HepG2 (cell line): ENCODE data around the gene HMCN1. TPM values are rescaled to one million over a fixed set of nuclear protein-coding genes. Genes with fewer than 3 reads are reported as not detected.

Source experiments
- ATAC-seq: fragments of 200-7000 bp; cut with Tn5 transposase; 3 replicates; pipeline ENCODE4 v1.9.1; 2020; ENCODE audit warnings: mild to moderate bottlenecking, moderate library complexity
- BruUV-seq: library from RNA; stranded (reverse); fragments of 400-500 nt; replicated peaks from 2 replicates; lab custom pipeline; 2021; lab: Mats Ljungman, UMichigan
- CTCF ChIA-PET: fragments of 300-600 bp; formaldehyde crosslinking; extraction: SDS; loops from one replicate; lab custom pipeline; 2021; ENCODE audit warnings: low total read pairs, inconsistent platforms, low intra/inter-chr PET ratio; lab: Yijun Ruan, JAX
- POLR2A ChIA-PET: fragments of 350-600 bp; sonication (Branson Sonifier 250); formaldehyde crosslinking; loops from one replicate; lab custom pipeline; 2020; ENCODE audit warnings: antibody characterized with exemption, inconsistent platforms; lab: Yijun Ruan, JAX
- DNase-seq: peaks from one replicate; pipeline ENCODE4 v3.0.0-alpha.2; 2015; ENCODE audit warnings: low spot score
- FAIRE-seq: peaks from 3 replicates; lab custom pipeline; 2011; peaks lifted over from hg19 to GRCh38; lab: Jason Lieb, UNC
- H2AFZ ChIP-seq: one replicate; pipeline ENCODE4 v1.6.1; 2011; ENCODE audit warnings: low read length, inconsistent platforms
- H3K27ac ChIP-seq: fragments of 300-600 bp; 3 replicates; pipeline ENCODE4 v1.8.0; 2011; ENCODE audit warnings: mixed run types, mild to moderate bottlenecking, mixed read lengths, low read length, inconsistent platforms; ENCODE audit not compliant: insufficient read depth; ENCODE audit errors: extremely low read length
- H3K27me3 ChIP-seq, 2 experiments: fragments of 200-600 bp in 1 of 2; 2 replicates in 1 of 2; 3 replicates in 1 of 2; pipeline versions ENCODE4 v1.6.0 to v1.8.0; 2011; ENCODE audit warnings: low read length in 2 of 2, mild to moderate bottlenecking in 2 of 2, moderate library complexity in 2 of 2, inconsistent platforms in 1 of 2; ENCODE audit not compliant: insufficient read depth in 2 of 2, control insufficient read depth in 1 of 2
- H3K36me3 ChIP-seq, 2 experiments: fragments of 200-600 bp in 1 of 2; replicated peaks in 1 of 2; 2 replicates in 1 of 2; 3 replicates in 1 of 2; pipeline versions ENCODE4 v1.5.1 to v1.8.0; 2011; ENCODE audit warnings: low read length in 2 of 2, inconsistent platforms in 1 of 2; ENCODE audit not compliant: insufficient read depth in 2 of 2, control insufficient read depth in 1 of 2
- H3K4me1 ChIP-seq: 2 replicates; pipeline ENCODE4 v1.5.1; 2012; ENCODE audit warnings: low read length, inconsistent platforms; ENCODE audit not compliant: insufficient read depth
- H3K4me2 ChIP-seq: 2 replicates; pipeline ENCODE4 v1.6.0; 2011; ENCODE audit warnings: low read depth, low read length, inconsistent platforms
- H3K4me3 ChIP-seq, 3 experiments: fragments of 200-600 bp in 1 of 3; sonication (generic), shearing (Covaris generic) in 1 of 3; replicated peaks in 1 of 3; 2 replicates each; pipeline ENCODE4 v1.5.1; 2011 to 2016; ENCODE audit warnings: low read length in 3 of 3, inconsistent platforms in 2 of 3, low read depth in 2 of 3, mild to moderate bottlenecking in 2 of 3, control low read depth in 1 of 3, mixed read lengths in 1 of 3; ENCODE audit not compliant: insufficient read depth in 1 of 3
- H3K79me2 ChIP-seq: one replicate; pipeline ENCODE4 v1.6.1; 2011; ENCODE audit warnings: low read length, inconsistent platforms; ENCODE audit not compliant: insufficient read depth
- H3K9ac ChIP-seq: 2 replicates; pipeline ENCODE4 v1.6.0; 2011; ENCODE audit warnings: mild to moderate bottlenecking, low read depth, low read length, inconsistent platforms; ENCODE audit not compliant: insufficient read depth
- H3K9me3 ChIP-seq: 2 replicates; pipeline ENCODE4 v1.5.1; 2012; ENCODE audit warnings: mild to moderate bottlenecking, low read length
- H4K20me1 ChIP-seq: 2 replicates; pipeline ENCODE4 v1.6.0; 2011; ENCODE audit warnings: inconsistent platforms, mild to moderate bottlenecking, low read length, moderate library complexity; ENCODE audit not compliant: insufficient read depth
- ATF1 ChIP-seq: IDR thresholded peaks from 2 replicates; pipeline ENCODE4 v1.6.1; 2016; ENCODE audit warnings: mild to moderate bottlenecking, control low read depth
- ETV5 ChIP-seq: IDR thresholded peaks from 2 replicates; pipeline ENCODE4 v1.6.1; 2018; ENCODE audit warnings: missing biosample characterization, missing genetic modification reagents, inconsistent platforms, borderline replicate concordance
- KDM2A ChIP-seq: sonication (generic); formaldehyde crosslinking; IDR thresholded peaks from 2 replicates; pipeline ENCODE4 v1.4.0; 2020; ENCODE audit warnings: low read depth, missing genetic modification reagents, borderline replicate concordance
- MIXL1 ChIP-seq: IDR thresholded peaks from 2 replicates; pipeline ENCODE4 v1.6.1; 2016
- NBN ChIP-seq: fragments of 450-650 bp; conservative IDR thresholded peaks from 2 replicates; pipeline ENCODE4 v1.6.1; 2017
- SMAD3 ChIP-seq: sonication (generic); formaldehyde crosslinking; IDR thresholded peaks from 2 replicates; pipeline ENCODE4 v1.4.0; 2020; ENCODE audit warnings: missing genetic modification reagents
- SNAI1 ChIP-seq: sonication (generic); formaldehyde crosslinking; IDR thresholded peaks from 2 replicates; pipeline ENCODE4 v1.5.0; 2020; ENCODE audit warnings: mild to moderate bottlenecking, missing genetic modification reagents, borderline replicate concordance
- ZNF207 ChIP-seq: fragments of 450-650 bp; IDR thresholded peaks from 2 replicates; pipeline ENCODE4 v1.6.1; 2016; ENCODE audit warnings: antibody characterized with exemption, borderline replicate concordance
- ZNF557 ChIP-seq: sonication (generic); formaldehyde crosslinking; IDR thresholded peaks from 2 replicates; pipeline ENCODE4 v1.4.0; 2020; ENCODE audit warnings: missing genetic modification reagents
- ZNF629 ChIP-seq: sonication (generic); formaldehyde crosslinking; conservative IDR thresholded peaks from 2 replicates; pipeline ENCODE4 v1.5.0; 2020; ENCODE audit warnings: missing genetic modification reagents
- WGBS: methylation state at CpG from one replicate; pipeline ENCODE4 v1.1.6; 2017; ENCODE audit warnings: low lambda C conversion rate; 5-methylcytosine and 5-hydroxymethylcytosine counted together
- in situ Hi-C: cut with HindIII; loops from 2 replicates; pipeline ENCODE4 v1.10.0; 2017; ENCODE audit warnings: low pct_unique_long_range_greater_than_20kb; ENCODE audit not compliant: extremely low pct_ligation_motif_present
- intact Hi-C: fragments of 100-400 bp; cut with micrococcal nuclease; formaldehyde crosslinking; loops from one replicate; pipeline ENCODE4 v1.10.0; 2022; ENCODE audit not compliant: unreplicated experiment
- polyA plus RNA-seq, 8 experiments: library from polyadenylated mRNA; depleted of rRNA in 3 of 8; stranded (reverse) in 7 of 8; unstranded in 1 of 8; fragments of >200 nt; fragmentation: Illumina TruSeq in 4 of 8; extraction: Trizol in 4 of 8; gene quantifications; 2 replicates each; pipeline versions ENCODE4 v1.2.1 to v1.2.3, GENCODE V29; 2011 to 2016; ENCODE audit warnings: low read depth in 4 of 8, missing spikeins in 1 of 8, mixed read lengths in 1 of 8; ENCODE audit not compliant: insufficient read depth in 1 of 8
- total RNA-seq, 5 experiments: library from RNA; depleted of rRNA; stranded (reverse); fragments of >200 nt; fragmentation: Illumina TruSeq; extraction: Trizol; gene quantifications; 2 replicates each; pipeline ENCODE4 v1.2.3, GENCODE V29; 2016; ENCODE audit warnings: low read depth in 1 of 5
- TF ChIP-seq, protein P1 (sequence below): sonication (generic); formaldehyde crosslinking; IDR thresholded peaks from 2 replicates; pipeline ENCODE4 v1.5.0; 2020; ENCODE audit warnings: mild to moderate bottlenecking, missing genetic modification reagents, borderline replicate concordance
- TF ChIP-seq, protein P2 (sequence below): sonication (generic); formaldehyde crosslinking; IDR thresholded peaks from 2 replicates; pipeline ENCODE4 v1.4.0; 2020; ENCODE audit warnings: missing genetic modification reagents
- TF ChIP-seq, protein P3 (sequence below): sonication (generic); formaldehyde crosslinking; IDR thresholded peaks from 2 replicates; pipeline ENCODE4 v1.4.0; 2020; ENCODE audit warnings: missing genetic modification reagents, borderline replicate concordance
- TF ChIP-seq, protein P4 (sequence below): IDR thresholded peaks from 2 replicates; pipeline ENCODE4 v1.6.1; 2016
- TF ChIP-seq, protein P5 (sequence below): sonication (generic); formaldehyde crosslinking; IDR thresholded peaks from 2 replicates; pipeline ENCODE4 v1.5.0; 2020; ENCODE audit warnings: missing genetic modification reagents, mild to moderate bottlenecking, borderline replicate concordance
- TF ChIP-seq, protein P6 (sequence below): sonication (generic); formaldehyde crosslinking; IDR thresholded peaks from 2 replicates; pipeline ENCODE4 v1.4.0; 2020; ENCODE audit warnings: low read depth, mild to moderate bottlenecking, missing genetic modification reagents

Gene HMCN1
- total and polyA plus RNA-seq, 2 of the 13 experiments (the other 11 are each of a cell fraction or from before 2014, with no cell fraction given), result 0.03 TPM; not detected in 1

DNA sequence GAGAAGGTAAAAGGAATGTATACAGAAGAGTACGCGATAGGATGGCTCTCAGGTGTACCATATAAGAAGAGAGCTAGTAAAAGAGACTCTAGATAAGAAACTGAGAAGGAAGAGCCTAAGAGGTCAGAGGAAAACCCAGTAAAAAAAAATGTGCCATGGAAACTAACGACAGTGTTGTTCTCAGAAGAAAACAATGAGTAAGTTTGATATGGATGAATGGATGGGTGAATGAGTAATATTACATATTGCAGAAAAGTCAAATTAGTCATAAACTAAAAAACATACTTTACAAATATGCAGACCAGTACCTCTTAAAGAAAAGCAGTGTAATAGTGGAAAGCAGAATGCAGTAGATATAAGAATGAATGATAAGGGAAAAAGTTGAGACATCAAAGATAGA, 316.2 kb downstream of the HMCN1 start:
- H3K4me2 ChIP-seq, result no peak overlapping the region
- WGBS, result 23% methylated on average over 3 of the region's 3 CpGs
- no peak overlapping the region for H2AFZ ChIP-seq
- H3K27ac ChIP-seq, result no peak overlapping the region
- intact Hi-C loops (no loop called here), in situ Hi-C loops (no loop called here)
- ChIA-PET POLR2A (no interaction called here), CTCF (no interaction called here)
- H3K9me3 ChIP-seq, result no peaks in the 10 kb centered on the region
- H3K27me3 ChIP-seq, result no peaks in the 10 kb centered on the region
- no peaks in the 10 kb centered on the region for H4K20me1 ChIP-seq
- H3K4me3 ChIP-seq, result no peak overlapping the region
- H3K9ac ChIP-seq, result no peak overlapping the region
- no peaks in the 10 kb centered on the region for H3K36me3 ChIP-seq
- TF ChIP-seq, protein P1, sequence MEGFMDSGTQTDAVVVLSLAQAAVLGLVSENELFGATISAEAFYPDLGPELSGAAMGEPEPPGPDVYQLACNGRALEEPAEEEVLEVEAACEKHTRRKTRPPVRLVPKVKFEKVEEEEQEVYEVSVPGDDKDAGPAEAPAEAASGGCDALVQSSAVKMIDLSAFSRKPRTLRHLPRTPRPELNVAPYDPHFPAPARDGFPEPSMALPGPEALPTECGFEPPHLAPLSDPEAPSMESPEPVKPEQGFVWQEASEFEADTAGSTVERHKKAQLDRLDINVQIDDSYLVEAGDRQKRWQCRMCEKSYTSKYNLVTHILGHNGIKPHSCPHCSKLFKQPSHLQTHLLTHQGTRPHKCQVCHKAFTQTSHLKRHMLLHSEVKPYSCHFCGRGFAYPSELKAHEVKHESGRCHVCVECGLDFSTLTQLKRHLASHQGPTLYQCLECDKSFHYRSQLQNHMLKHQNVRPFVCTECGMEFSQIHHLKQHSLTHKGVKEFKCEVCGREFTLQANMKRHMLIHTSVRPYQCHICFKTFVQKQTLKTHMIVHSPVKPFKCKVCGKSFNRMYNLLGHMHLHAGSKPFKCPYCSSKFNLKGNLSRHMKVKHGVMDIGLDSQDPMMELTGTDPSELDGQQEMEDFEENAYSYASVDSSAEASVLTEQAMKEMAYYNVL (CRISPR knock-in tag), result no peak
- TF ChIP-seq KDM2A (CRISPR knock-in tag) (no peak), MIXL1 (CRISPR knock-in tag) (no peak), ZNF629 (CRISPR knock-in tag) (no peak), NBN (no peak), SNAI1 (CRISPR knock-in tag) (no peak), ZNF557 (CRISPR knock-in tag) (no peak), SMAD3 (CRISPR knock-in tag) (no peak), ATF1 (CRISPR knock-in tag) (no peak), ETV5 (CRISPR knock-in tag) (no peak), ZNF207 (no peak)
- TF ChIP-seq, protein P2, sequence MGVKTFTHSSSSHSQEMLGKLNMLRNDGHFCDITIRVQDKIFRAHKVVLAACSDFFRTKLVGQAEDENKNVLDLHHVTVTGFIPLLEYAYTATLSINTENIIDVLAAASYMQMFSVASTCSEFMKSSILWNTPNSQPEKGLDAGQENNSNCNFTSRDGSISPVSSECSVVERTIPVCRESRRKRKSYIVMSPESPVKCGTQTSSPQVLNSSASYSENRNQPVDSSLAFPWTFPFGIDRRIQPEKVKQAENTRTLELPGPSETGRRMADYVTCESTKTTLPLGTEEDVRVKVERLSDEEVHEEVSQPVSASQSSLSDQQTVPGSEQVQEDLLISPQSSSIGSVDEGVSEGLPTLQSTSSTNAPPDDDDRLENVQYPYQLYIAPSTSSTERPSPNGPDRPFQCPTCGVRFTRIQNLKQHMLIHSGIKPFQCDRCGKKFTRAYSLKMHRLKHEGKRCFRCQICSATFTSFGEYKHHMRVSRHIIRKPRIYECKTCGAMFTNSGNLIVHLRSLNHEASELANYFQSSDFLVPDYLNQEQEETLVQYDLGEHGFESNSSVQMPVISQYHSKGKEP (CRISPR knock-in tag), result no peak
- TF ChIP-seq, protein P3, sequence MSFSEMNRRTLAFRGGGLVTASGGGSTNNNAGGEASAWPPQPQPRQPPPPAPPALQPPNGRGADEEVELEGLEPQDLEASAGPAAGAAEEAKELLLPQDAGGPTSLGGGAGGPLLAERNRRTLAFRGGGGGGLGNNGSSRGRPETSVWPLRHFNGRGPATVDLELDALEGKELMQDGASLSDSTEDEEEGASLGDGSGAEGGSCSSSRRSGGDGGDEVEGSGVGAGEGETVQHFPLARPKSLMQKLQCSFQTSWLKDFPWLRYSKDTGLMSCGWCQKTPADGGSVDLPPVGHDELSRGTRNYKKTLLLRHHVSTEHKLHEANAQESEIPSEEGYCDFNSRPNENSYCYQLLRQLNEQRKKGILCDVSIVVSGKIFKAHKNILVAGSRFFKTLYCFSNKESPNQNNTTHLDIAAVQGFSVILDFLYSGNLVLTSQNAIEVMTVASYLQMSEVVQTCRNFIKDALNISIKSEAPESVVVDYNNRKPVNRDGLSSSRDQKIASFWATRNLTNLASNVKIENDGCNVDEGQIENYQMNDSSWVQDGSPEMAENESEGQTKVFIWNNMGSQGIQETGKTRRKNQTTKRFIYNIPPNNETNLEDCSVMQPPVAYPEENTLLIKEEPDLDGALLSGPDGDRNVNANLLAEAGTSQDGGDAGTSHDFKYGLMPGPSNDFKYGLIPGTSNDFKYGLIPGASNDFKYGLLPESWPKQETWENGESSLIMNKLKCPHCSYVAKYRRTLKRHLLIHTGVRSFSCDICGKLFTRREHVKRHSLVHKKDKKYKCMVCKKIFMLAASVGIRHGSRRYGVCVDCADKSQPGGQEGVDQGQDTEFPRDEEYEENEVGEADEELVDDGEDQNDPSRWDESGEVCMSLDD (CRISPR knock-in tag), result no peak
- TF ChIP-seq, protein P4, sequence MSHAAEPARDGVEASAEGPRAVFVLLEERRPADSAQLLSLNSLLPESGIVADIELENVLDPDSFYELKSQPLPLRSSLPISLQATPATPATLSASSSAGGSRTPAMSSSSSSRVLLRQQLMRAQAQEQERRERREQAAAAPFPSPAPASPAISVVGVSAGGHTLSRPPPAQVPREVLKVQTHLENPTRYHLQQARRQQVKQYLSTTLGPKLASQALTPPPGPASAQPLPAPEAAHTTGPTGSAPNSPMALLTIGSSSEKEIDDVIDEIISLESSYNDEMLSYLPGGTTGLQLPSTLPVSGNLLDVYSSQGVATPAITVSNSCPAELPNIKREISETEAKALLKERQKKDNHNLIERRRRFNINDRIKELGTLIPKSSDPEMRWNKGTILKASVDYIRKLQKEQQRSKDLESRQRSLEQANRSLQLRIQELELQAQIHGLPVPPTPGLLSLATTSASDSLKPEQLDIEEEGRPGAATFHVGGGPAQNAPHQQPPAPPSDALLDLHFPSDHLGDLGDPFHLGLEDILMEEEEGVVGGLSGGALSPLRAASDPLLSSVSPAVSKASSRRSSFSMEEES (CRISPR knock-in tag), result no peak
- TF ChIP-seq, protein P5, sequence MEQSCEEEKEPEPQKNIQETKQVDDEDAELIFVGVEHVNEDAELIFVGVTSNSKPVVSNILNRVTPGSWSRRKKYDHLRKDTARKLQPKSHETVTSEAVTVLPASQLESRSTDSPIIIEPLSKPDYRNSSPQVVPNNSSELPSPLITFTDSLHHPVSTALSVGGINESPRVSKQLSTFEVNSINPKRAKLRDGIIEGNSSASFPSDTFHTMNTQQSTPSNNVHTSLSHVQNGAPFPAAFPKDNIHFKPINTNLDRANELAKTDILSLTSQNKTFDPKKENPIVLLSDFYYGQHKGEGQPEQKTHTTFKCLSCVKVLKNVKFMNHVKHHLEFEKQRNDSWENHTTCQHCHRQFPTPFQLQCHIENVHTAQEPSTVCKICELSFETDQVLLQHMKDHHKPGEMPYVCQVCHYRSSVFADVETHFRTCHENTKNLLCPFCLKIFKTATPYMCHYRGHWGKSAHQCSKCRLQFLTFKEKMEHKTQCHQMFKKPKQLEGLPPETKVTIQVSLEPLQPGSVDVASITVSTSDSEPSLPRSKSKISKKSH (CRISPR knock-in tag), result no peak
- TF ChIP-seq, protein P6, sequence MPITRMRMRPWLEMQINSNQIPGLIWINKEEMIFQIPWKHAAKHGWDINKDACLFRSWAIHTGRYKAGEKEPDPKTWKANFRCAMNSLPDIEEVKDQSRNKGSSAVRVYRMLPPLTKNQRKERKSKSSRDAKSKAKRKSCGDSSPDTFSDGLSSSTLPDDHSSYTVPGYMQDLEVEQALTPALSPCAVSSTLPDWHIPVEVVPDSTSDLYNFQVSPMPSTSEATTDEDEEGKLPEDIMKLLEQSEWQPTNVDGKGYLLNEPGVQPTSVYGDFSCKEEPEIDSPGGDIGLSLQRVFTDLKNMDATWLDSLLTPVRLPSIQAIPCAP (CRISPR knock-in tag), result no peak
- H3K79me2 ChIP-seq, result no peaks in the 10 kb centered on the region
- ATAC-seq, result no peak
- no TSS peak for BruUV-seq
- no peaks in the 10 kb centered on the region for H3K4me1 ChIP-seq
- DNase-seq, result no peak
- FAIRE-seq, result no peak
